ENCODE data around the gene COL3A1. TPM values are rescaled to one million over a fixed set of nuclear protein-coding genes. Genes with fewer than 3 reads are reported as not detected.

The COL3A1 gene
- total and polyA plus RNA-seq, 9 of the 15 experiments (the other 6 are each of a cell fraction or from before 2014, with no cell fraction given): 0.01 to 0.71 (median 0.07) TPM; not detected in 2

- H3K4me1 ChIP-seq (replicated peaks in 1 of 2; ENCODE audit: control insufficient read depth in 2 of 2, insufficient read depth in 2 of 2, low read length in 2 of 2): no peaks in the 10 kb centered on the region
- H3K4me3 ChIP-seq: no peak overlapping the region
- DNase-seq (ENCODE audit: extremely low read depth in 1 of 4, low spot score in 3 of 4) (no peak), FAIRE-seq (no peak), ATAC-seq (no peak)
- H3K9ac ChIP-seq (ENCODE audit: insufficient read depth in 1 of 2, low read depth in 2 of 2, low read length in 2 of 2): no peak overlapping the region
- in situ Hi-C loops (cut with MboI) (no loop called here), intact Hi-C loops (cut with micrococcal nuclease) (no loop called here)
- H3K36me3 ChIP-seq (ENCODE audit: control insufficient read depth, insufficient read depth, low read length): no peaks in the 10 kb centered on the region
- 0% methylated on average over 4 of the region's 4 CpGs for WGBS (ENCODE audit: insufficient coverage, low coverage, missing lambda C conversion rate)
- H3K79me2 ChIP-seq (ENCODE audit: control insufficient read depth, insufficient read depth, low read length): no peaks in the 10 kb centered on the region
- ChIA-PET POLR2A (no interaction called here), CTCF (ENCODE audit: low intra/inter-chr PET ratio) (no interaction called here)
- BruUV-seq (replicated peaks): no TSS peak
- H3K27ac ChIP-seq (ENCODE audit: extremely low read depth, low read depth, low read length): no peak overlapping the region
- H3K27me3 ChIP-seq (ENCODE audit: control insufficient read depth in 2 of 2, insufficient read depth in 2 of 2, low read length in 2 of 2): no peaks in the 10 kb centered on the region
- H2AFZ ChIP-seq (ENCODE audit: low read depth, low read length): no peak overlapping the region
- no peaks in the 10 kb centered on the region for H3K9me3 ChIP-seq (replicated peaks; ENCODE audit: control insufficient read depth, insufficient read depth, low read depth, low read length)
- H4K20me1 ChIP-seq (replicated peaks; ENCODE audit: control insufficient read depth, insufficient read depth, low read length): no peaks in the 10 kb centered on the region
- no peak overlapping the region for H3K4me2 ChIP-seq (ENCODE audit: insufficient read depth, low read length)
- H3K9me1 ChIP-seq (ENCODE audit: control insufficient read depth, insufficient read depth, low read length): no peaks in the 10 kb centered on the region
- TF ChIP-seq THAP7 (CRISPR knock-in tag; IDR thresholded peaks at IDR 0.05): no peak
- no peak for TF ChIP-seq HBP1 (CRISPR knock-in tag; IDR thresholded peaks at IDR 0.05)
- TF ChIP-seq ZNF717 (CRISPR knock-in tag; IDR thresholded peaks at IDR 0.05): no peak
- no peak for TF ChIP-seq ADNP (tag; IDR thresholded peaks at IDR 0.05)
- TF ChIP-seq SMARCE1 (IDR thresholded peaks at IDR 0.05): no peak
- TF ChIP-seq SNIP1 (IDR thresholded peaks at IDR 0.05; ENCODE audit: low read depth): no peak
- no peak for TF ChIP-seq SETDB1 (IDR thresholded peaks at IDR 0.05; ENCODE audit: low read length)
- no peak for TF ChIP-seq TAF9B (IDR thresholded peaks at IDR 0.05; ENCODE audit: partially characterized antibody)
- no peak for TF ChIP-seq VEZF1 (CRISPR knock-in tag; IDR thresholded peaks at IDR 0.05)
- TF ChIP-seq TCFL5 (CRISPR knock-in tag; conservative IDR thresholded peaks at IDR 0.05): no peak
- no peak for TF ChIP-seq EP300 (IDR thresholded peaks at IDR 0.05; ENCODE audit: low read length)
- TF ChIP-seq BMI1 (IDR thresholded peaks at IDR 0.05; ENCODE audit: low read length): no peak
- TF ChIP-seq ATF3 (IDR thresholded peaks at IDR 0.05): no peak
- TF ChIP-seq ATF3 (CRISPR knock-in tag; conservative IDR thresholded peaks at IDR 0.05): no peak
- TF ChIP-seq SFPQ (IDR thresholded peaks at IDR 0.05; ENCODE audit: low read depth, low read length): no peak
- no peak for TF ChIP-seq EHMT2 (IDR thresholded peaks at IDR 0.05)
- TF ChIP-seq BACH1 (tag; IDR thresholded peaks at IDR 0.05): no peak
These were observed 82.3 kb downstream of the COL3A1 start for GRCh38 chr2:189056200-189057106.
